Spleen (tissue), 7 donors: Measurements from ENCODE around the gene USE1.

Experiments
- POLR2A ChIP-seq, 3 donors: fragments of 450-650 bp; IDR thresholded peaks; one replicate each; pipeline ENCODE4 v1.5.1; 2017; ENCODE audit warnings: antibody characterized with exemption in 3 of 3, mild to moderate bottlenecking in 1 of 3
- POLR2AphosphoS5 ChIP-seq, 3 donors: sonication (generic); formaldehyde crosslinking; IDR thresholded peaks; one replicate each; pipeline ENCODE4 v1.5.1; 2017; ENCODE audit warnings: antibody characterized with exemption in 3 of 3
- TF ChIP-seq, protein P1 (sequence below), 11 experiments: fragments of 200-600 bp in 7 of 11; fragments of 450-650 bp in 4 of 11; sonication (generic) in 4 of 11; IDR thresholded peaks in 8 of 11; conservative IDR thresholded peaks in 3 of 11; 1 replicate in 7 of 11; 2 replicates in 4 of 11; pipeline versions ENCODE4 v1.4.0 to v1.8.0; 2016 to 2021; ENCODE audit warnings: antibody characterized with exemption in 11 of 11, inconsistent platforms in 4 of 11, mild to moderate bottlenecking in 1 of 11
- donor health status: DM: no; HTN: no; CAD: no; lungs with moderate emphysema.
- donor health status: DM: no; HTN: no; CAD: no.
- donor health status: DM: no; HTN: no; CAD: no.

DNA sequence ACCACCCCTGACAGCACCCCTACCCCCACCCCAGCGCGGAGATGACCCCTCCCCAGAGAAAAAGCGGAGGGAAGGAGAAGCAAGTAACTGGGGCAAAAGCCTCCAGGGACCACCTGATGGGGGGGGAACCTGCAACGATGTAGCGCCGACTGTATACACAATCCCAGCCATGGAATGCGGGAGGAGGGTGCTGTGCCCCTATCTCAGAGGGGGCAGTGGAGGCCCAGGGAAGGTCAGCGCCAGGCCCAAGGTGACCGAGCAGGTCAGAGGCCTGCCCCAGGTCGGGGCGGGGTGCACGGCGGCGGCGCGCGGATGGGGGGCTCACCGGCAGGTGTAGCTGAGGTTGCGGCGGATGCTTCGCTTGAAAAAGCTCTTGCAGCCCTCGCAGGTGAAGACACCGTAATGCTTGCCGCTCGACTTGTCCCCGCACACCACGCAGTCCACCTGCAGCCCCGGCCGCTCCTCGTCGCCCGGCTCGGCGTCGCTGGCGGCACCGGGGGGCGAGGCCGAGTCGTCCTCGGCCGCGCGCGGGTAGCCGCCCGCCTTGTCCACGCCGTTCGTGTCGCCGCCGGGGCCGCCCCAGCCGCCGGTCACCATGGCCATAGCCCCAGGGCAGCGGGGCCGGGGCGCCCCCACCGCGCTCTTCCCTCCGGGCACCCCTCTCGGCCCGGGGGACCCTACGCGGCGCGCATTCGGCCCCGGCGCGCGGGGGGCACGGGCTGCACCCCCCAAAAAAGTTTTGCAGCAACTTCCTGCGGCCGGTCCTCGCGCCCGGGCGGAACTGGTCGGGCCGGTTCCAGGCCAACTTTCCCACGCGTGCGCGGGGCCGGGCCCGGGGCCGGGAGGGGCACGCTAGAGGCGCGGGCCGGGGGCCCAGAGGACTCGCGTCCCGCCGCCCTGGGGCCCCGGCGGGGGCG, 29.7 kb downstream of the USE1 start:
- TF ChIP-seq, protein P1, sequence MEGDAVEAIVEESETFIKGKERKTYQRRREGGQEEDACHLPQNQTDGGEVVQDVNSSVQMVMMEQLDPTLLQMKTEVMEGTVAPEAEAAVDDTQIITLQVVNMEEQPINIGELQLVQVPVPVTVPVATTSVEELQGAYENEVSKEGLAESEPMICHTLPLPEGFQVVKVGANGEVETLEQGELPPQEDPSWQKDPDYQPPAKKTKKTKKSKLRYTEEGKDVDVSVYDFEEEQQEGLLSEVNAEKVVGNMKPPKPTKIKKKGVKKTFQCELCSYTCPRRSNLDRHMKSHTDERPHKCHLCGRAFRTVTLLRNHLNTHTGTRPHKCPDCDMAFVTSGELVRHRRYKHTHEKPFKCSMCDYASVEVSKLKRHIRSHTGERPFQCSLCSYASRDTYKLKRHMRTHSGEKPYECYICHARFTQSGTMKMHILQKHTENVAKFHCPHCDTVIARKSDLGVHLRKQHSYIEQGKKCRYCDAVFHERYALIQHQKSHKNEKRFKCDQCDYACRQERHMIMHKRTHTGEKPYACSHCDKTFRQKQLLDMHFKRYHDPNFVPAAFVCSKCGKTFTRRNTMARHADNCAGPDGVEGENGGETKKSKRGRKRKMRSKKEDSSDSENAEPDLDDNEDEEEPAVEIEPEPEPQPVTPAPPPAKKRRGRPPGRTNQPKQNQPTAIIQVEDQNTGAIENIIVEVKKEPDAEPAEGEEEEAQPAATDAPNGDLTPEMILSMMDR (IDR thresholded peaks at IDR 0.05 in 8 of 11, conservative IDR thresholded peaks at IDR 0.05 in 3 of 11) = no peak
- TF ChIP-seq POLR2A (IDR thresholded peaks at IDR 0.05) (no peak), POLR2AphosphoS5 (IDR thresholded peaks at IDR 0.05) (no peak)
